ENCODE results near the gene CEBPZ. TPM values are rescaled to one million over a fixed set of nuclear protein-coding genes. Genes with fewer than 3 reads are reported as not detected.

CEBPZ gene
- total RNA-seq, 2 donors from 2014 or later: 20.8 to 33.6 TPM

DNA sequence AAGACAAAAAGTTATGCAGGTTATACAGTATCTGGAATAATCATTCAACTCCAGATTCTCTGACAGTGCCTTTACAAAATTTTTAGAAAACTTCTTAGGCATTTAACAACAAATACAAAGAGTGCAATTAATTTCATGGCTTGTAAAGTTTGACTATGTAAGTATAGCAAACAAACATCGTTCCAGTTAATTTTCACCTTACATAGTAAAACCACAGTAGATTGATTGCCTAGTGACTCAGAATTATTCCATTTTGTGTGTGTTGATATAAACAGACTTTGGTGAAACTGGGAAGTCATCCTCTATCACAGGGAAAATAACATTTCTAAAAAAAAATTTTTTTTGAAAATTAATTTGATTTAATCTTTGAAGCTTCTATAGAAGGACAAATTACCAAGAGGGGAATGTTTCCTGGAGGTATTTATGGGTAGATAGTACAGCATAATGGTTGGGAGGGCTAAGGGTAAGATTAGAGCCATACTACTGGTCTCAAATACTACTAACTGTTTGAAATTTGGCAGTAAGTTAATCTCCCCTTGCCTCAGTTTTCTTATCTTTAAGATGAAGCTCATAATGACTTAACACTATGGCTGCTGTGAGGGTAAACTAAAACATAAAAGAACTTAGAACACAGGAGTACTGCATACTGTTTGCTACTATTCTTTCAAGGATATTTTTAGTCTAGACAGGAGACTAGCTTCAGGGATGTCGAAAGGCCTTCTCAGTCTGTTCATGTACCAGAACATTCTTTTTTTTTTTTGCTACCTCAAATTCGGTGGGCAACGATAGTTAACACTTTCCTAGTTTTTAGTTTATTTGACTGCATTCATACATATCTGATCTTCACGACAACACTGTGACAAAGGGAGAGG, 19.7 kb upstream of the CEBPZ start:
- Histone ChIP-seq H3K4me3 (no peak overlapping the region), H3K27ac (no peak overlapping the region), H3K9me3 (no peaks in the 10 kb centered on the region), H3K36me3 (replicated peaks in 1 of 2; ENCODE audit: insufficient read depth in 1 of 2, low read depth in 2 of 2) (peaks cover 3 to 22% of the 10 kb centered on the region in 2 donors), H3K27me3 (no peaks in the 10 kb centered on the region), H3K4me1 (no peaks in the 10 kb centered on the region)
- WGBS, 2 donors: 73 to 79% methylated on average over 5 of the region's 5 CpGs
- no peak for DNase-seq
- no peak for ATAC-seq
- intact Hi-C loops (cut with DNase I): no loop called here
- no peak for TF ChIP-seq POLR2A (IDR thresholded peaks at IDR 0.05)
- TF ChIP-seq, protein P1, sequence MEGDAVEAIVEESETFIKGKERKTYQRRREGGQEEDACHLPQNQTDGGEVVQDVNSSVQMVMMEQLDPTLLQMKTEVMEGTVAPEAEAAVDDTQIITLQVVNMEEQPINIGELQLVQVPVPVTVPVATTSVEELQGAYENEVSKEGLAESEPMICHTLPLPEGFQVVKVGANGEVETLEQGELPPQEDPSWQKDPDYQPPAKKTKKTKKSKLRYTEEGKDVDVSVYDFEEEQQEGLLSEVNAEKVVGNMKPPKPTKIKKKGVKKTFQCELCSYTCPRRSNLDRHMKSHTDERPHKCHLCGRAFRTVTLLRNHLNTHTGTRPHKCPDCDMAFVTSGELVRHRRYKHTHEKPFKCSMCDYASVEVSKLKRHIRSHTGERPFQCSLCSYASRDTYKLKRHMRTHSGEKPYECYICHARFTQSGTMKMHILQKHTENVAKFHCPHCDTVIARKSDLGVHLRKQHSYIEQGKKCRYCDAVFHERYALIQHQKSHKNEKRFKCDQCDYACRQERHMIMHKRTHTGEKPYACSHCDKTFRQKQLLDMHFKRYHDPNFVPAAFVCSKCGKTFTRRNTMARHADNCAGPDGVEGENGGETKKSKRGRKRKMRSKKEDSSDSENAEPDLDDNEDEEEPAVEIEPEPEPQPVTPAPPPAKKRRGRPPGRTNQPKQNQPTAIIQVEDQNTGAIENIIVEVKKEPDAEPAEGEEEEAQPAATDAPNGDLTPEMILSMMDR (IDR thresholded peaks at IDR 0.05): no peak

GRCh38 chr2:37246205-37246604, 14.8 kb upstream of the CEBPZ start:
- TF ChIP-seq POLR2A (IDR thresholded peaks at IDR 0.05): no peak
- TF ChIP-seq, protein P1 (IDR thresholded peaks at IDR 0.05): no peak
- no peaks in the 10 kb centered on the region for H3K27me3 ChIP-seq
- H3K4me1 ChIP-seq: no peaks in the 10 kb centered on the region
- H3K4me3 ChIP-seq: no peak overlapping the region
- ATAC-seq (no peak), DNase-seq (no peak)
- H3K36me3 ChIP-seq (replicated peaks in 1 of 2; ENCODE audit: insufficient read depth in 1 of 2, low read depth in 2 of 2): peaks cover 3 to 28% of the 10 kb centered on the region in 2 donors
- intact Hi-C loops (cut with DNase I): no loop called here
- H3K27ac ChIP-seq: no peak overlapping the region
- H3K9me3 ChIP-seq: no peaks in the 10 kb centered on the region

DNA sequence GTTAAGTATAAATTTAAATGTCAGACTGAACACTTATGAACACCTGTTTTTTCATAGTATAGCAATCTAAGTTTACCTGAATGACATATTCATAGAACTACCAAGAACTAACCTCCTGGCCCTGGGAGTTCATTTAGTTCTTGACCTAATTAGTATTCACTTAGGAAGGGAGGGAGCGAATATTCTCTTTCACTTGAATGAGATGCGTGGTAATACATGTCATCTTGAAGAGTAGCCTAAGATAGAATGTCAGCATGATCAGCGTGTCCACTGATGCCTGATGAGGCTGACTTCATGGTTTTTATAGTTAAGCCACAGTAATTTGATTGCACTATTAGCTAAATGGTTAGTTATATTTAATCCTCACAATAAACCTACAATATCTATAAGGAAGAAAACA, 13.4 kb upstream of the CEBPZ start:
- H3K27me3 ChIP-seq: no peaks in the 10 kb centered on the region
- WGBS, 2 donors: 86 to 95% methylated on average over 3 of the region's 3 CpGs

DNA sequence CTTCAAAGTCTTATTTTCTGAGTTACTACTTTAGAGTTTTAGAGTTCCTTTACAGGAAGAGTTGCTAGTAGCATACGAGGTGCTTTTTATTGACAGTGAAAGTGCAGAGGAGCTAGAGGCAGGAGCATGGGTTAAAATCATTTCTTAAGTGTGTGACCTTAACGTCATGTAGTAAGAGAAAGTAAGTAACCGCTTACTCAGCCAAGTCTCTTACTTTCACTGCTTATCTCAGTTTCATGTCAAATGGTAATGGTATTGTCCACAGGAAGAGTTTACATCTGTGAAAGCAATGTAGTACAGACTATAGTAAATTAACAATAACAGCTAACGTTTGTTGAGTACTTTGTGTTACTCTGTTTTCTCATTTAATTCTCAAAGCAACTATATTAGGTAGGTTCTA, 12.6 kb upstream of the CEBPZ start:
- ATAC-seq: no peak
- H3K36me3 ChIP-seq (replicated peaks in 1 of 2; ENCODE audit: insufficient read depth in 1 of 2, low read depth in 2 of 2): peaks cover 3 to 25% of the 10 kb centered on the region in 2 donors
- WGBS, 2 donors: 60 to 62% methylated on average over 4 of the region's 4 CpGs

More for the DNA sequence above, 13.4 kb upstream of the CEBPZ start:
- DNase-seq: no peak
- ATAC-seq: no peak
- H3K4me1 ChIP-seq: no peaks in the 10 kb centered on the region
- no peaks in the 10 kb centered on the region for H3K9me3 ChIP-seq
- H3K36me3 ChIP-seq (replicated peaks in 1 of 2; ENCODE audit: insufficient read depth in 1 of 2, low read depth in 2 of 2): peaks cover 3 to 24% of the 10 kb centered on the region in 2 donors
- no peak overlapping the region for H3K4me3 ChIP-seq
- H3K27ac ChIP-seq: no peak overlapping the region
- intact Hi-C loops (cut with DNase I): no loop called here
- no peak for TF ChIP-seq POLR2A (IDR thresholded peaks at IDR 0.05)
- TF ChIP-seq, protein P1 (IDR thresholded peaks at IDR 0.05): no peak

More for the DNA sequence above, 12.6 kb upstream of the CEBPZ start:
- TF ChIP-seq POLR2A (IDR thresholded peaks at IDR 0.05): no peak
- TF ChIP-seq, protein P1 (IDR thresholded peaks at IDR 0.05): no peak
- Histone ChIP-seq H3K9me3 (no peaks in the 10 kb centered on the region), H3K4me1 (no peaks in the 10 kb centered on the region), H3K4me3 (no peak overlapping the region), H3K27ac (no peak overlapping the region), H3K27me3 (no peaks in the 10 kb centered on the region)
- intact Hi-C loops (cut with DNase I): no loop called here
- no peak for DNase-seq

Measured in body of pancreas (tissue), 4 donors.